Cardiac fibroblast (primary cell): ENCODE data around the gene NMUR1.

Source experiments
- DNase-seq, 2 donors: peaks; one replicate each; pipeline versions ENCODE4 v3.0.0 to v3.0.0-alpha.2; 2010; ENCODE audit warnings: low read depth in 2 of 2
- H3K4me3 ChIP-seq, 2 donors: replicated peaks in 1 of 2; 1 replicate in 1 of 2; 2 replicates in 1 of 2; pipeline ENCODE4 v1.5.1; 2011; ENCODE audit warnings: low read depth in 2 of 2, low read length in 2 of 2, mild to moderate bottlenecking in 2 of 2, moderate library complexity in 1 of 2
- TF ChIP-seq, protein P1 (sequence below): IDR thresholded peaks from one replicate; pipeline ENCODE4 v1.5.1; 2011; ENCODE audit warnings: low read depth, mild to moderate bottlenecking, low read length, inconsistent platforms

NMUR1 gene

DNA sequence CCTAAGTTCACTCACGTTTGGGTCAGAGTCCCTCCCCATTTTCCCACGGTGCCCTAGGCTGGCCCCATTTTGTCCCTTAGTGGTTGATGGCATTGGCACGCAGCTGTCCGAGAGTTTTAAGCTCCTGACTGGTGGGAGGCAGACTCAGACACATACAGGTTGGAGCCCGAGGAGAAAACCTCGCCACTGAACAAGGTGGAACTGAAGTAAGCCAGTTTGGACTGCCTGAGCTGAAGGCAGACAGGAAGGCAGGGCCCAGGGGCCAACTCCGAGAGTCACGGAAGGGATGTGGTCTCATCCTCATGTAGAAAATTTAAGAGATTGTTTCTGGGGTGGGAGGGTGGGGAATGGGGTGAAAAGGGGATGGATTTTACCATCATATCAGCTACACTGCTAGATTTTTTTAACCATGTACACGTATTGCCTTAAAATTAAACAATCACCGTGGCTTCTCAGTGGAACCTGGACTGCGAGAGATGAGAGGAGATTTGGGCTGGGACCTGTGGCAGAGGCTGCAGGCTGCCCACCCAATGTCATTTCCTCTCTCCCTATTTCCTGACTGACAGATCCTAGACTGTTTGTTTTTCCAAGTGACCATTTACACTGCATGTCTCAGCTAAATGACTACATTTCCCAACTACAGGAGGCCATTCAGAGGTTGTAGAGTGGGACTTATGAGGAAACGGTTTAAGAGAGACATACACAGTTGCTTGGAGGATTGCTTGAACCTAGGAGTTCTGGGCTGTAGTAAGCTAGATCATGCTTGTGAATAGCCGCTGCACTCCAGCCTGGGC, 19.4 kb upstream of the NMUR1 start:
- TF ChIP-seq, protein P1, sequence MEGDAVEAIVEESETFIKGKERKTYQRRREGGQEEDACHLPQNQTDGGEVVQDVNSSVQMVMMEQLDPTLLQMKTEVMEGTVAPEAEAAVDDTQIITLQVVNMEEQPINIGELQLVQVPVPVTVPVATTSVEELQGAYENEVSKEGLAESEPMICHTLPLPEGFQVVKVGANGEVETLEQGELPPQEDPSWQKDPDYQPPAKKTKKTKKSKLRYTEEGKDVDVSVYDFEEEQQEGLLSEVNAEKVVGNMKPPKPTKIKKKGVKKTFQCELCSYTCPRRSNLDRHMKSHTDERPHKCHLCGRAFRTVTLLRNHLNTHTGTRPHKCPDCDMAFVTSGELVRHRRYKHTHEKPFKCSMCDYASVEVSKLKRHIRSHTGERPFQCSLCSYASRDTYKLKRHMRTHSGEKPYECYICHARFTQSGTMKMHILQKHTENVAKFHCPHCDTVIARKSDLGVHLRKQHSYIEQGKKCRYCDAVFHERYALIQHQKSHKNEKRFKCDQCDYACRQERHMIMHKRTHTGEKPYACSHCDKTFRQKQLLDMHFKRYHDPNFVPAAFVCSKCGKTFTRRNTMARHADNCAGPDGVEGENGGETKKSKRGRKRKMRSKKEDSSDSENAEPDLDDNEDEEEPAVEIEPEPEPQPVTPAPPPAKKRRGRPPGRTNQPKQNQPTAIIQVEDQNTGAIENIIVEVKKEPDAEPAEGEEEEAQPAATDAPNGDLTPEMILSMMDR = no peak
- DNase-seq = no peak

DNA sequence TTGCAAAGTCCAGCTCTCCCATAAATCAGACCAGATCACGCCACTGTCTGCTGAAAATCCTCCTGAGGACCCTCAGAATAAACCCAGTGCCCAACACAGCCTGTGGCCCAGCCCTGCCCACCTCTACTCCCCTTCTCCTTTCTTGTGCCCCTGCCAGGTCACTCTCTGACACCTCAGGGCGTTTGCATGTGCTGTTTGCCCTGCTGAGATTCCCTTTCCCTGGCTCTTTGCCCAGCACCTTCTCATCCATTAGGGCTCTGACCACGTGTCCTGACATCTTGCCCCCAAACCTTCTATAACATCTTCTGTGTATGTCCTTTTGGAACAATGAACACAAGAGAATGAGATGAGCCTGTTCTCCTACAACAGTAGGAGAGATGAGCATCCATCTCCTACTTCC, 18.5 kb upstream of the NMUR1 start:
- no peak for DNase-seq
- TF ChIP-seq, protein P1 = no peak
- no peak overlapping the region for H3K4me3 ChIP-seq

More for the DNA sequence above, 19.4 kb upstream of the NMUR1 start:
- H3K4me3 ChIP-seq = no peak overlapping the region

DNA sequence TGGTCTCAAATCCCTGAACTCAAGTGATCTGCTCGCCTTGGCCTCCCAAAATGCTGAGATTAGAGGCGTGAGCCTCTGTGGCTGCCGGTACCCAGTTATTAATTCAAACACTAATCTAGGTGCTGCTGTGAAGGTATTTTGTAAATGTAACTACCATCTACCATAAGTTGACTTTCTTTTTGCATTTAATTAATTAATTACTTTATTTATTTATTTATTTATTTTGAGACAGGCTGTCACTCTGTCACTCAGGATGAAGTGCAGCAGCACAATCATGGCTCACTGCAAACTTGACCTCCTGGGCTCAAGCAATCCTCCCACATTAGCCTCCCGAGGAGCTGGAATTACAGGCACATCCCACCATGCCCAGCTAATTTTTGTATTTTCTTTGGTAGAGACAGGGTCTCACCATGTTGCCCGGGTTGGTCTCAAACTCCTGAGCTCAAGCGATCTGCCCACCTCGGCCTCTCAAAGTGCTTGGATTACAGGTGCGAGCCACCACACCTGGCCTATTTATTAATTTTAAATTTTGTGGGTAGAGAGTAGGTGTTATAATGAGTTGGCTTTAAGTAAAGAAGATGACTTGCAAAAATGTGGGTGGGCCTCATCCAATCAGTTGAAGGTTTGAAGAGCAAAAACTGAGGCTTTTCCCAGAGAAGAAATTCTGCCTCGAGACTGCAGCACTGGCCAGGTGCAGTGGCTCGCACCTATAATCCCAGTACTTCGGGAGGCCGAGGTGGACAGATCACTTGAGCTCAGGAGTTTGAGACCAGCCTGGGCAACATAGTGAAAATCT, 17.3 kb upstream of the NMUR1 start:
- H3K4me3 ChIP-seq = no peak overlapping the region
- TF ChIP-seq, protein P1 = no peak
- DNase-seq = no peak

DNA sequence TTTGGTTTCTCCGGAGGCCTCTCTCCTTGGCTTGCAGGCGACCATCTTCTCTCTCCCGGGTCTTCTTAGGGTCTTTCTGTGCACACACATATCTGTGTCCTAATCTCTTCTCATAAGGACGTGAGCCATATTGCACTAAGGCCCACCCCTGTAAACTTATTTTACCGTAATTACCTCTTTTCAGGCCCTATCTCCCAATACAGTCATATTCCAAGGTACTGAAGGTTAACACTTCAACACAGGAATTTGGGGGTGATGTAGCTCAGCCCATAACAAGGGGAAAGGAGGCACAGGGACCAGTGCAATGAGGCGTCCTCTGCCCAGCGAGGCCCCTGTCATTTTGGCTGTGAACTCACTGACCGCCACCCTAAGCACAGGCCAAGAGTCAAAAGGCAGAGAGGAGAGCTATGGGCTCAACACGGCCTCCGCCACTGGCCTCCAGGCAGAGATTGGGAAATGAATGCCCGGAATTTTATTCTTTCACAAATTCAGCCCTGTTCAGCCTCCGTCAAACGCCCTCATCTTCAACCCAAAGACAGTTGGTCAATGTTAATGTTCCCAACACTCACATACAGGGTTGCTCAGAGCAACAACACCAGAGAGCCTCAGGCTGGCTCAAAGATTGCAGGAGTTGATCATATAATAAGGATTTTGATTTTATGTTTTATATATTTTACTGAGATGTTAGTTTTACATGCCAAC, 15.9 kb upstream of the NMUR1 start:
- TF ChIP-seq, protein P1 = no peak
- no peak for DNase-seq
- H3K4me3 ChIP-seq = no peak overlapping the region

DNA sequence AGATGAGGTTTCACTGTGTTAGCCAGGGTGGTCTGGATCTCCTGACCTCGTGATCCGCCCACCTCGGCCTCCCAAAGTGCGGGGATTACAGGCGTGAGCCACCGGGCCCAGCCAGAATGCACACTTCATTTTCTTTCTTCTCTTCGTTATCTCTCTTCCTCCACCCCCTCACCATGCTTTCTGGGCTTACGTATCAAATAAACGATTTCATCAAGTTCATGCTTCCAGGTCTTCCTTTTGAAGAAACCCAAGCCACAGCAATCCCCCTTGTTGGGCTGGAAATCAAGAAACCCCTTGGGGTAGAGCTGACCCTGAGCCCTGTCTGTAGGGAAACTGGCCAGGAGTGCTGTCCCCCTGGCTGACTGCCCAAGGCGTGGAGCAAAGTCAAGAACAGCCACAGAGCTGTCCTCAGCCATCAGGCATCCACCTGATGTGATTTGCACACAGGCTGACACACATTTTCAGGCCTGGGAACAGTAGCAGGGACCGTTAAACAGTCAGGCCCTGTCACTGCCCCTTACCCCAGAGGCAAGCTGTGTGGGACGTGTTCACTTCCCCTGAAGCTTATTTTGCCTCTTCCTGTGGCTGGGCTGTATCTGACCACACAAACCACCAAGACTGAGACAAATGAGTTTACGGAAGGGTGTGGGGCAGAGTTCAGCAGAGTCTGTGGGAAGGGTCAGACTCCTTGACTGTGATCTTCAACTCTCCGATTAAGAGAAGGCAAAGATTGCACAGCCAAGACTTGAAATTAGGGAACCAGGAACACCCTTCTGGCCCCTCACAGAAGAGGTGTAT, 15.1 kb upstream of the NMUR1 start:
- peak; percentile 68 to 78 for DNase-seq
- H3K4me3 ChIP-seq = no peak overlapping the region
- TF ChIP-seq, protein P1 = no peak

DNA sequence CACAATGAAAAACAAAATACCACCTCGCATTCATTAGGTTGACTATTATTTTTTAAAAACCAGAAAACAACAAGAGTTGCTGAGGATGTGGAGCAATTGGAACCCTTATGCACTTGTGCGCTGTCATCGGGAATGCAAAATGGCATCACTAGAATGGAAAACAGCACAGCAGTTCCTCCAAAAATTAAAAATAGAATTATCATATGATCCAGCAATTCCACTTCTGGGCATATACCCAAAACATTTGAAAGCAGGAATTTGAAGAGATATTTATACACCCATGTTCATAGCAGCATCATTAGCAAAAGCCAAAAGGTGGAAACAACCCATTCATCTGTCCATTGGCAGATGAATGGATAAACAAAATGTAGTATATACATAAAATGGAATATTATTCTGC, 11.9 kb upstream of the NMUR1 start:
- peak; percentile 20 to 63 for DNase-seq
- TF ChIP-seq, protein P1 = no peak
- H3K4me3 ChIP-seq = no peak overlapping the region
